ENCODE results near the gene STK4.

STK4 gene

GRCh38 chr20:45028424-45029136 is 62.3 kb downstream of the STK4 start:
- no peak for TF ChIP-seq CTCF (IDR thresholded peaks at IDR 0.05)
- no peak for DNase-seq (ENCODE audit: low spot score)

GRCh38 chr20:45029884-45030283 is 63.6 kb downstream of the STK4 start:
- Histone ChIP-seq H3K4me3 (no peak overlapping the region), H3K27ac (no peak overlapping the region)
- TF ChIP-seq CTCF (IDR thresholded peaks at IDR 0.05), result no peak
- no peak for DNase-seq (ENCODE audit: low spot score)

More at GRCh38 chr20:45028424-45029136, 62.3 kb downstream of the STK4 start:
- H3K27ac ChIP-seq, result no peak overlapping the region
- H3K4me3 ChIP-seq, result no peak overlapping the region

GRCh38 chr20:45032276-45032675 is 66.0 kb downstream of the STK4 start:
- TF ChIP-seq CTCF (IDR thresholded peaks at IDR 0.05), result no peak

GRCh38 chr20:45032781-45033180 is 66.5 kb downstream of the STK4 start:
- DNase-seq (ENCODE audit: low spot score), result no peak
- TF ChIP-seq CTCF (IDR thresholded peaks at IDR 0.05), result no peak
- no peak overlapping the region for H3K4me3 ChIP-seq
- H3K27ac ChIP-seq, result no peak overlapping the region

More at GRCh38 chr20:45032276-45032675, 66.0 kb downstream of the STK4 start:
- H3K27ac ChIP-seq, result no peak overlapping the region
- no peak for DNase-seq (ENCODE audit: low spot score)
- H3K4me3 ChIP-seq, result no peak overlapping the region

GRCh38 chr20:45034436-45034835 is 68.1 kb downstream of the STK4 start:
- no peak overlapping the region for H3K4me3 ChIP-seq
- H3K27ac ChIP-seq, result no peak overlapping the region
- DNase-seq (ENCODE audit: low spot score), result no peak
- TF ChIP-seq CTCF (IDR thresholded peaks at IDR 0.05), result no peak

GRCh38 chr20:45036044-45036755 is 69.9 kb downstream of the STK4 start:
- DNase-seq (ENCODE audit: low spot score), result no peak
- TF ChIP-seq CTCF (IDR thresholded peaks at IDR 0.05), result no peak
- H3K27ac ChIP-seq, result no peak overlapping the region

GRCh38 chr20:45037050-45037449 is 70.7 kb downstream of the STK4 start:
- no peak for DNase-seq (ENCODE audit: low spot score)
- no peak overlapping the region for H3K4me3 ChIP-seq
- no peak overlapping the region for H3K27ac ChIP-seq
- no peak for TF ChIP-seq CTCF (IDR thresholded peaks at IDR 0.05)

More at GRCh38 chr20:45036044-45036755, 69.9 kb downstream of the STK4 start:
- H3K4me3 ChIP-seq, result no peak overlapping the region

Data from coronary artery (tissue), 2 donors.